HG03439 (cell line): ENCODE measurements around the gene OR2B2.

ENCODE experiments used
- ATAC-seq: cut with Tn5 transposase; IDR thresholded peaks from one replicate; pipeline ENCODE4 v1.9.1; 2021; ENCODE audit warnings: mild to moderate bottlenecking, moderate library complexity; ENCODE audit not compliant: unreplicated experiment

Gene OR2B2

GRCh38 chr6:27867945-27868300, 44.3 kb downstream of the OR2B2 start:
- no peak for ATAC-seq

- peak; percentile 22 for ATAC-seq
Measured at GRCh38 chr6:27867051-27867944, 44.9 kb downstream of the OR2B2 start.

- peak; percentile 16 for ATAC-seq
Measured at GRCh38 chr6:27866357-27867050, 45.7 kb downstream of the OR2B2 start.

GRCh38 chr6:27865850-27866356, 46.3 kb downstream of the OR2B2 start:
- peak; percentile 15 for ATAC-seq

- ATAC-seq = peak; percentile 63
Measured at GRCh38 chr6:27864906-27865849, 47.0 kb downstream of the OR2B2 start.

- ATAC-seq = no peak
Measured at GRCh38 chr6:27863962-27864905, 48.0 kb downstream of the OR2B2 start.

GRCh38 chr6:27862396-27863066, 49.7 kb downstream of the OR2B2 start:
- ATAC-seq = no peak

- ATAC-seq = no peak
Measured at GRCh38 chr6:27861861-27862260, 50.3 kb downstream of the OR2B2 start.

- ATAC-seq = no peak
Measured at GRCh38 chr6:27861276-27861840, 50.8 kb downstream of the OR2B2 start.
